ENCODE results near the gene TMEM201.

TMEM201 gene

GRCh38 chr1:9653491-9654050 lies 64.9 kb downstream of the TMEM201 start:
- Histone ChIP-seq H3K4me2 (ENCODE audit: low read depth, low read length) (no peak overlapping the region), H3K9me3 (replicated peaks; ENCODE audit: insufficient read depth, low read length) (no peaks in the 10 kb centered on the region), H3K27ac (ENCODE audit: low read length) (no peak overlapping the region), H3K9me2 (replicated peaks; ENCODE audit: insufficient read depth, low read length) (no peaks in the 10 kb centered on the region), H3K4me1 (ENCODE audit: low read length) (no peaks in the 10 kb centered on the region), H3K9ac (ENCODE audit: low read length) (no peak overlapping the region), H3K4me3 (ENCODE audit: low read length) (no peak overlapping the region), H2AFZ (ENCODE audit: low read length) (no peak overlapping the region), H3K27me3 (replicated peaks; ENCODE audit: insufficient read depth, low read length) (peaks cover 88% of the 10 kb centered on the region), H3K36me3 (replicated peaks; ENCODE audit: insufficient read depth, low read length) (no peaks in the 10 kb centered on the region), H3K79me2 (ENCODE audit: low read length) (no peaks in the 10 kb centered on the region), H4K20me1 (ENCODE audit: insufficient read depth, low read length) (no peaks in the 10 kb centered on the region), H3F3A (ENCODE audit: insufficient read depth, low read length) (no peaks in the 10 kb centered on the region)
- no peak for TF ChIP-seq EZH2phosphoT487 (IDR thresholded peaks at IDR 0.05; ENCODE audit: low read length)
- TF ChIP-seq EZH2 (optimal IDR thresholded peaks at IDR 0.05; ENCODE audit: low read depth, low read length) = no peak
- TF ChIP-seq CTCF (IDR thresholded peaks at IDR 0.05; ENCODE audit: low read length) = no peak
- no peak for DNase-seq

- no peaks in the 10 kb centered on the region for H3F3A ChIP-seq (ENCODE audit: insufficient read depth, low read length)
- no peak overlapping the region for H3K9ac ChIP-seq (ENCODE audit: low read length)
- no peak overlapping the region for H3K4me3 ChIP-seq (ENCODE audit: low read length)
- H3K4me1 ChIP-seq (ENCODE audit: low read length) = no peaks in the 10 kb centered on the region
- no peaks in the 10 kb centered on the region for H3K79me2 ChIP-seq (ENCODE audit: low read length)
- H3K27me3 ChIP-seq (replicated peaks; ENCODE audit: insufficient read depth, low read length) = peaks cover 90% of the 10 kb centered on the region
- DNase-seq = no peak
- H4K20me1 ChIP-seq (ENCODE audit: insufficient read depth, low read length) = no peaks in the 10 kb centered on the region
- no peak overlapping the region for H3K4me2 ChIP-seq (ENCODE audit: low read depth, low read length)
- H3K36me3 ChIP-seq (replicated peaks; ENCODE audit: insufficient read depth, low read length) = no peaks in the 10 kb centered on the region
- H3K27ac ChIP-seq (ENCODE audit: low read length) = no peak overlapping the region
- H3K9me3 ChIP-seq (replicated peaks; ENCODE audit: insufficient read depth, low read length) = no peaks in the 10 kb centered on the region
- TF ChIP-seq EZH2 (optimal IDR thresholded peaks at IDR 0.05; ENCODE audit: low read depth, low read length) = no peak
- no peak for TF ChIP-seq EZH2phosphoT487 (IDR thresholded peaks at IDR 0.05; ENCODE audit: low read length)
- no peak for TF ChIP-seq CTCF (IDR thresholded peaks at IDR 0.05; ENCODE audit: low read length)
- no peak overlapping the region for H2AFZ ChIP-seq (ENCODE audit: low read length)
- no peaks in the 10 kb centered on the region for H3K9me2 ChIP-seq (replicated peaks; ENCODE audit: insufficient read depth, low read length)
Observed at GRCh38 chr1:9654051-9654833, 65.5 kb downstream of the TMEM201 start.

- peak; percentile 9 for DNase-seq
- Histone ChIP-seq H3K9me2 (replicated peaks; ENCODE audit: insufficient read depth, low read length) (no peaks in the 10 kb centered on the region), H2AFZ (ENCODE audit: low read length) (no peak overlapping the region), H3K4me1 (ENCODE audit: low read length) (no peaks in the 10 kb centered on the region), H3F3A (ENCODE audit: insufficient read depth, low read length) (no peaks in the 10 kb centered on the region), H3K27me3 (replicated peaks; ENCODE audit: insufficient read depth, low read length) (peaks cover 90% of the 10 kb centered on the region), H3K79me2 (ENCODE audit: low read length) (no peaks in the 10 kb centered on the region), H4K20me1 (ENCODE audit: insufficient read depth, low read length) (no peaks in the 10 kb centered on the region), H3K27ac (ENCODE audit: low read length) (no peak overlapping the region), H3K4me2 (ENCODE audit: low read depth, low read length) (no peak overlapping the region), H3K9me3 (replicated peaks; ENCODE audit: insufficient read depth, low read length) (no peaks in the 10 kb centered on the region), H3K9ac (ENCODE audit: low read length) (no peak overlapping the region), H3K36me3 (replicated peaks; ENCODE audit: insufficient read depth, low read length) (no peaks in the 10 kb centered on the region), H3K4me3 (ENCODE audit: low read length) (no peak overlapping the region)
- TF ChIP-seq CTCF (IDR thresholded peaks at IDR 0.05; ENCODE audit: low read length) (no peak), EZH2 (optimal IDR thresholded peaks at IDR 0.05; ENCODE audit: low read depth, low read length) (no peak), EZH2phosphoT487 (IDR thresholded peaks at IDR 0.05; ENCODE audit: low read length) (no peak)
Observed at GRCh38 chr1:9654834-9655723, 66.4 kb downstream of the TMEM201 start.

All from MM.1S (cell line).